ENCODE results near the gene PRKCD. TPM values are rescaled to one million over a fixed set of nuclear protein-coding genes. Genes with fewer than 3 reads are reported as not detected.

The PRKCD gene
- total RNA-seq, 1 experiment from 2014 or later, result 19.2 TPM

- ChIA-PET POLR2A (no interaction called here), CTCF (interaction anchor here (1.1 to 3.7 kb wide), 5 partner anchors 10 to 48 kb away, joined by 4 to 27 read pairs (median 12); no protein-coding TSS in a partner anchor)
- Mint-ChIP-seq H3K36me3 (no peaks in the 10 kb centered on the region), H3K27me3 (ENCODE audit: low read depth) (peaks cover 18% of the 10 kb centered on the region), H3K4me1 (peaks cover 37% of the 10 kb centered on the region), H3K4me3 (no peak overlapping the region), H3K27ac (no peak overlapping the region), H3K9me3 (no peaks in the 10 kb centered on the region)
- DNase-seq (ENCODE audit: low spot score) (no peak), ATAC-seq (no peak)
- TF ChIP-seq CREM (CRISPR knock-in tag; IDR thresholded peaks at IDR 0.05), result no peak
- TF ChIP-seq, protein P1, sequence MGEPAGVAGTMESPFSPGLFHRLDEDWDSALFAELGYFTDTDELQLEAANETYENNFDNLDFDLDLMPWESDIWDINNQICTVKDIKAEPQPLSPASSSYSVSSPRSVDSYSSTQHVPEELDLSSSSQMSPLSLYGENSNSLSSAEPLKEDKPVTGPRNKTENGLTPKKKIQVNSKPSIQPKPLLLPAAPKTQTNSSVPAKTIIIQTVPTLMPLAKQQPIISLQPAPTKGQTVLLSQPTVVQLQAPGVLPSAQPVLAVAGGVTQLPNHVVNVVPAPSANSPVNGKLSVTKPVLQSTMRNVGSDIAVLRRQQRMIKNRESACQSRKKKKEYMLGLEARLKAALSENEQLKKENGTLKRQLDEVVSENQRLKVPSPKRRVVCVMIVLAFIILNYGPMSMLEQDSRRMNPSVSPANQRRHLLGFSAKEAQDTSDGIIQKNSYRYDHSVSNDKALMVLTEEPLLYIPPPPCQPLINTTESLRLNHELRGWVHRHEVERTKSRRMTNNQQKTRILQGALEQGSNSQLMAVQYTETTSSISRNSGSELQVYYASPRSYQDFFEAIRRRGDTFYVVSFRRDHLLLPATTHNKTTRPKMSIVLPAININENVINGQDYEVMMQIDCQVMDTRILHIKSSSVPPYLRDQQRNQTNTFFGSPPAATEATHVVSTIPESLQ (CRISPR knock-in tag; IDR thresholded peaks at IDR 0.05), result no peak
- no peak for TF ChIP-seq USF2 (CRISPR knock-in tag; IDR thresholded peaks at IDR 0.05)
- no peak for TF ChIP-seq IRF1 (CRISPR knock-in tag; IDR thresholded peaks at IDR 0.05)
These were observed 2.9 kb upstream of the PRKCD start for GRCh38 chr3:53157974-53158580.

DNA sequence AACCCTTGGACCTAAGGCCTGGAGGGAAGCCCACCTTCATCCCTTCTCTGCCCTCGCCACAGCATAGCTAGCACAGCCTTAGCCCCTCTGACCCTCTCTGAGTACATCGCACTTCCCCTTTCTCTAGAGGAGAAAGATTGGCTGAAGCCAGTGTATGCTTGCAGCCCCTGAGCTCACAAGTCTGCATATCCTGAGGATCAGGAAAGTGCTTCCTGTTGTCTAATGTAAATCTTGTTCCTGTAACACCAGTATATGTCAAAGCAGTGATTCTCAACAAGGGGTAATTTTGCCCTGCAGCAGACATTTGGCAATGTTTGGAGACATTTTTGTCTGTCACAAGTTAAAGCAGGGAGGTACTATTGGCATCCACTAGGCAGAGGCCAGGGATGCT, 2.2 kb upstream of the PRKCD start:
- DNase-seq (ENCODE audit: low spot score), result no peak
- ChIA-PET POLR2A (interaction anchor here (1.0 kb wide), 1 partner anchor 25 kb away, joined by 3 read pairs; no protein-coding TSS in a partner anchor), CTCF (interaction anchor here (1.0 to 3.7 kb wide), 6 partner anchors 12 to 49 kb away, joined by 3 to 27 read pairs (median 8); no protein-coding TSS in a partner anchor)
- no peak overlapping the region for H3K4me3 Mint-ChIP-seq
- H3K27ac Mint-ChIP-seq, result no peak overlapping the region
- peaks cover 18% of the 10 kb centered on the region for H3K27me3 Mint-ChIP-seq (ENCODE audit: low read depth)
- H3K9me3 Mint-ChIP-seq, result no peaks in the 10 kb centered on the region
- TF ChIP-seq E2F1 (CRISPR knock-in tag; IDR thresholded peaks at IDR 0.05) (no peak), TEAD4 (CRISPR knock-in tag; IDR thresholded peaks at IDR 0.05) (no peak), FOXP1 (CRISPR knock-in tag; IDR thresholded peaks at IDR 0.05; ENCODE audit: borderline replicate concordance) (no peak), ZNF317 (CRISPR knock-in tag; IDR thresholded peaks at IDR 0.05; ENCODE audit: borderline replicate concordance, low read depth) (no peak), ZNF138 (CRISPR knock-in tag; conservative IDR thresholded peaks at IDR 0.05) (no peak), KAT7 (CRISPR knock-in tag; IDR thresholded peaks at IDR 0.05; ENCODE audit: borderline replicate concordance) (no peak)
- TF ChIP-seq, protein P2, sequence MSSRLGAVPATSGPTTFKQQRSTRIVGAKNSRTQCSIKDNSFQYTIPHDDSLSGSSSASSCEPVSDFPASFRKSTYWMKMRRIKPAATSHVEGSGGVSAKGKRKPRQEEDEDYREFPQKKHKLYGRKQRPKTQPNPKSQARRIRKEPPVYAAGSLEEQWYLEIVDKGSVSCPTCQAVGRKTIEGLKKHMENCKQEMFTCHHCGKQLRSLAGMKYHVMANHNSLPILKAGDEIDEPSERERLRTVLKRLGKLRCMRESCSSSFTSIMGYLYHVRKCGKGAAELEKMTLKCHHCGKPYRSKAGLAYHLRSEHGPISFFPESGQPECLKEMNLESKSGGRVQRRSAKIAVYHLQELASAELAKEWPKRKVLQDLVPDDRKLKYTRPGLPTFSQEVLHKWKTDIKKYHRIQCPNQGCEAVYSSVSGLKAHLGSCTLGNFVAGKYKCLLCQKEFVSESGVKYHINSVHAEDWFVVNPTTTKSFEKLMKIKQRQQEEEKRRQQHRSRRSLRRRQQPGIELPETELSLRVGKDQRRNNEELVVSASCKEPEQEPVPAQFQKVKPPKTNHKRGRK (CRISPR knock-in tag; IDR thresholded peaks at IDR 0.05; ENCODE audit: borderline replicate concordance), result no peak
- ATAC-seq, result no peak
- no peaks in the 10 kb centered on the region for H3K36me3 Mint-ChIP-seq
- H3K4me1 Mint-ChIP-seq, result peaks cover 40% of the 10 kb centered on the region

- Mint-ChIP-seq H3K27me3 (ENCODE audit: low read depth) (peaks cover 18% of the 10 kb centered on the region), H3K4me3 (peak overlapping the region; percentile 75; the same call in 1 of the 2 replicates), H3K36me3 (no peaks in the 10 kb centered on the region), H3K27ac (no peak overlapping the region), H3K9me3 (no peaks in the 10 kb centered on the region), H3K4me1 (peaks cover 40% of the 10 kb centered on the region)
- ATAC-seq, result peak; percentile 16
- peak; percentile 50 for DNase-seq (ENCODE audit: low spot score)
- ChIA-PET POLR2A (interaction anchor here (1.0 kb wide), 1 partner anchor 25 kb away, joined by 3 read pairs; no protein-coding TSS in a partner anchor), CTCF (interaction anchor here (0.6 to 3.2 kb wide), 8 partner anchors 11 to 49 kb away, joined by 3 to 27 read pairs (median 3); no protein-coding TSS in a partner anchor)
- TF ChIP-seq FOXK1 (CRISPR knock-in tag; IDR thresholded peaks at IDR 0.05), result peak; percentile 86; the same call in 1 of the 2 replicates
- TF ChIP-seq FOXJ3 (CRISPR knock-in tag; IDR thresholded peaks at IDR 0.05; ENCODE audit: borderline replicate concordance), result no peak
- TF ChIP-seq, protein P3, sequence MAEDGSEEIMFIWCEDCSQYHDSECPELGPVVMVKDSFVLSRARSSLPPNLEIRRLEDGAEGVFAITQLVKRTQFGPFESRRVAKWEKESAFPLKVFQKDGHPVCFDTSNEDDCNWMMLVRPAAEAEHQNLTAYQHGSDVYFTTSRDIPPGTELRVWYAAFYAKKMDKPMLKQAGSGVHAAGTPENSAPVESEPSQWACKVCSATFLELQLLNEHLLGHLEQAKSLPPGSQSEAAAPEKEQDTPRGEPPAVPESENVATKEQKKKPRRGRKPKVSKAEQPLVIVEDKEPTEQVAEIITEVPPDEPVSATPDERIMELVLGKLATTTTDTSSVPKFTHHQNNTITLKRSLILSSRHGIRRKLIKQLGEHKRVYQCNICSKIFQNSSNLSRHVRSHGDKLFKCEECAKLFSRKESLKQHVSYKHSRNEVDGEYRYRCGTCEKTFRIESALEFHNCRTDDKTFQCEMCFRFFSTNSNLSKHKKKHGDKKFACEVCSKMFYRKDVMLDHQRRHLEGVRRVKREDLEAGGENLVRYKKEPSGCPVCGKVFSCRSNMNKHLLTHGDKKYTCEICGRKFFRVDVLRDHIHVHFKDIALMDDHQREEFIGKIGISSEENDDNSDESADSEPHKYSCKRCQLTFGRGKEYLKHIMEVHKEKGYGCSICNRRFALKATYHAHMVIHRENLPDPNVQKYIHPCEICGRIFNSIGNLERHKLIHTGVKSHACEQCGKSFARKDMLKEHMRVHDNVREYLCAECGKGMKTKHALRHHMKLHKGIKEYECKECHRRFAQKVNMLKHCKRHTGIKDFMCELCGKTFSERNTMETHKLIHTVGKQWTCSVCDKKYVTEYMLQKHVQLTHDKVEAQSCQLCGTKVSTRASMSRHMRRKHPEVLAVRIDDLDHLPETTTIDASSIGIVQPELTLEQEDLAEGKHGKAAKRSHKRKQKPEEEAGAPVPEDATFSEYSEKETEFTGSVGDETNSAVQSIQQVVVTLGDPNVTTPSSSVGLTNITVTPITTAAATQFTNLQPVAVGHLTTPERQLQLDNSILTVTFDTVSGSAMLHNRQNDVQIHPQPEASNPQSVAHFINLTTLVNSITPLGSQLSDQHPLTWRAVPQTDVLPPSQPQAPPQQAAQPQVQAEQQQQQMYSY (CRISPR knock-in tag; IDR thresholded peaks at IDR 0.05), result peak; percentile 90
These were observed 1.6 kb upstream of the PRKCD start for GRCh38 chr3:53159156-53160060.
